PC-9 (cell line): ENCODE measurements around the gene MYBL2. TPM values are rescaled to one million over a fixed set of nuclear protein-coding genes. Genes with fewer than 3 reads are reported as not detected.

ENCODE experiments used
- BruUV-seq: library from RNA; stranded (reverse); fragments of 400-500 nt; replicated peaks from 2 replicates; lab custom pipeline; 2021; lab: Mats Ljungman, UMichigan
- CTCF ChIA-PET: fragments of 300-600 bp; sonication (Branson Sonifier 250); formaldehyde crosslinking; loops from one replicate; lab custom pipeline; 2022; ENCODE audit warnings: antibody characterized with exemption; lab: Charles Lee
- POLR2A ChIA-PET: fragments of 300-600 bp; sonication (Branson Sonifier 250); formaldehyde crosslinking; loops from one replicate; lab custom pipeline; 2022; ENCODE audit warnings: antibody characterized with exemption; ENCODE audit not compliant: unreplicated experiment; lab: Charles Lee
- DNase-seq, 2 experiments: peaks; one replicate each; pipeline versions ENCODE4 v3.0.0 to v3.0.0-alpha.2; 2015 to 2022; ENCODE audit warnings: mixed read lengths in 1 of 2
- H2AFZ ChIP-seq: fragments of 200-600 bp; sonication (generic); 2 replicates; pipeline ENCODE4 v1.8.1; 2017; ENCODE audit warnings: antibody characterized with exemption
- H3F3A ChIP-seq: fragments of 200-600 bp; sonication (generic); 2 replicates; pipeline ENCODE4 v1.8.1; 2017; ENCODE audit warnings: antibody characterized with exemption, mild to moderate bottlenecking, low read depth; ENCODE audit not compliant: insufficient read depth
- H3K27ac ChIP-seq: fragments of 200-600 bp; sonication (generic); 2 replicates; pipeline ENCODE4 v1.6.1; 2016; ENCODE audit warnings: mixed run types
- H3K27me3 ChIP-seq: fragments of 200-600 bp; sonication (generic); 2 replicates; pipeline ENCODE4 v1.6.1; 2016; ENCODE audit warnings: low read depth, mixed run types; ENCODE audit not compliant: insufficient read depth
- H3K36me3 ChIP-seq: fragments of 200-600 bp; sonication (generic); 2 replicates; pipeline ENCODE4 v1.6.1; 2016; ENCODE audit warnings: low read depth, mixed run types
- H3K4me1 ChIP-seq: fragments of 200-600 bp; sonication (generic); replicated peaks from 2 replicates; pipeline ENCODE4 v1.6.1; 2016; ENCODE audit warnings: mixed run types; ENCODE audit not compliant: insufficient read depth
- H3K4me2 ChIP-seq: fragments of 200-600 bp; sonication (generic); 2 replicates; pipeline ENCODE4 v1.6.1; 2017; ENCODE audit warnings: mixed run types
- H3K4me3 ChIP-seq: fragments of 200-600 bp; sonication (generic); 2 replicates; pipeline ENCODE4 v1.6.1; 2016; ENCODE audit warnings: mixed run types
- H3K79me2 ChIP-seq: fragments of 200-600 bp; sonication (generic); 2 replicates; pipeline ENCODE4 v1.6.1; 2017; ENCODE audit warnings: low read depth, mixed run types
- H3K9me2 ChIP-seq: fragments of 200-600 bp; sonication (generic); 2 replicates; pipeline ENCODE4 v1.8.1; 2017; ENCODE audit warnings: mild to moderate bottlenecking; ENCODE audit not compliant: insufficient read depth
- H3K9me3 ChIP-seq: fragments of 200-600 bp; sonication (generic); 2 replicates; pipeline ENCODE4 v1.8.1; 2016; ENCODE audit warnings: low read depth; ENCODE audit not compliant: insufficient read depth
- H4K20me1 ChIP-seq: fragments of 200-600 bp; sonication (generic); 2 replicates; pipeline ENCODE4 v1.8.1; 2017; ENCODE audit not compliant: insufficient read depth
- CTCF ChIP-seq: fragments of 200-600 bp; sonication (generic); conservative IDR thresholded peaks from 2 replicates; pipeline ENCODE4 v1.6.1; 2017; ENCODE audit warnings: mixed run types, antibody characterized with exemption, mild to moderate bottlenecking, moderate library complexity
- EZH2 ChIP-seq: fragments of 200-600 bp; sonication (generic); IDR thresholded peaks from 2 replicates; pipeline ENCODE4 v1.8.0; 2017; ENCODE audit warnings: antibody characterized with exemption, low read depth
- intact Hi-C: fragments of 100-400 bp; cut with micrococcal nuclease; formaldehyde crosslinking; loops from one replicate; pipeline ENCODE4 v1.10.0; 2022; ENCODE audit not compliant: unreplicated experiment
- total RNA-seq: library from RNA; stranded (reverse); gene quantifications from 2 replicates; pipeline ENCODE4 v1.2.3, GENCODE V29; 2021

The MYBL2 gene
- total RNA-seq, 1 experiment from 2014 or later: 152 TPM

GRCh38 chr20:43737925-43738324 lies 71.0 kb downstream of the MYBL2 start:
- POLR2A ChIA-PET: no interaction called here
- BruUV-seq: no TSS peak
- Histone ChIP-seq H3K79me2 (no peaks in the 10 kb centered on the region), H3K36me3 (no peaks in the 10 kb centered on the region), H3K9me3 (no peaks in the 10 kb centered on the region), H3K27ac (no peak overlapping the region), H3K4me2 (no peak overlapping the region), H3K27me3 (no peaks in the 10 kb centered on the region), H3K4me3 (no peak overlapping the region), H3K4me1 (peaks cover 10% of the 10 kb centered on the region), H4K20me1 (no peaks in the 10 kb centered on the region), H3F3A (no peaks in the 10 kb centered on the region), H2AFZ (no peak overlapping the region), H3K9me2 (no peaks in the 10 kb centered on the region)
- no peak for DNase-seq
- CTCF ChIA-PET: no interaction called here
- no peak for TF ChIP-seq CTCF
- no peak for TF ChIP-seq EZH2
- intact Hi-C loops: no loop called here

GRCh38 chr20:43739148-43739749 lies 72.3 kb downstream of the MYBL2 start:
- intact Hi-C loops: no loop called here
- Histone ChIP-seq H3K9me3 (no peaks in the 10 kb centered on the region), H3K4me2 (peak overlapping the region; percentile 45; the same call in 1 of the 2 replicates), H4K20me1 (no peaks in the 10 kb centered on the region), H3K27ac (no peak overlapping the region), H3K4me3 (no peak overlapping the region), H3K27me3 (no peaks in the 10 kb centered on the region), H3F3A (no peaks in the 10 kb centered on the region), H3K4me1 (peaks cover 14% of the 10 kb centered on the region), H3K9me2 (no peaks in the 10 kb centered on the region), H3K79me2 (no peaks in the 10 kb centered on the region), H3K36me3 (no peaks in the 10 kb centered on the region), H2AFZ (peak overlapping the region; percentile 59)
- ChIA-PET POLR2A (interaction anchor here (0.5 kb wide), 1 partner anchor 80 kb away, joined by 4 read pairs; no protein-coding TSS in a partner anchor), CTCF (no interaction called here)
- no TSS peak for BruUV-seq
- DNase-seq: no peak
- TF ChIP-seq EZH2 (no peak), CTCF (no peak)

GRCh38 chr20:43740642-43741041 lies 73.7 kb downstream of the MYBL2 start:
- Histone ChIP-seq H4K20me1 (no peaks in the 10 kb centered on the region), H3F3A (0 out of 2 replicates have a peak, but pooled peaks cover under 1% of the 10 kb centered on the region), H3K27me3 (no peaks in the 10 kb centered on the region), H3K4me3 (no peak overlapping the region), H3K4me1 (peaks cover 24% of the 10 kb centered on the region), H3K36me3 (no peaks in the 10 kb centered on the region), H3K79me2 (no peaks in the 10 kb centered on the region), H2AFZ (no peak overlapping the region), H3K9me3 (no peaks in the 10 kb centered on the region), H3K4me2 (no peak overlapping the region), H3K9me2 (no peaks in the 10 kb centered on the region), H3K27ac (no peak overlapping the region)
- CTCF ChIA-PET: no interaction called here
- BruUV-seq: no TSS peak
- intact Hi-C loops: no loop called here
- no peak for TF ChIP-seq EZH2
- no peak for TF ChIP-seq CTCF
- no peak for DNase-seq
- POLR2A ChIA-PET: no interaction called here
